GM21390 (cell line): Measurements from ENCODE around the gene DUSP7.

Experiments used
- ATAC-seq: cut with Tn5 transposase; IDR thresholded peaks from one replicate; pipeline ENCODE4 v1.9.1; 2021; ENCODE audit not compliant: unreplicated experiment

The DUSP7 gene

GRCh38 chr3:52056521-52056967 is at the start of gene DUSP7:
TSS of gene DUSP7 (minus strand) at chr3:52056571. CDS start at chr3:52056366, 205 bp downstream.
- ATAC-seq: peak; percentile 26

GRCh38 chr3:52104684-52105640 is 48.6 kb upstream of the DUSP7 start:
- no peak for ATAC-seq

GRCh38 chr3:52102934-52103333 is 46.6 kb upstream of the DUSP7 start:
- ATAC-seq: no peak

- no peak for ATAC-seq
Measured at GRCh38 chr3:52099001-52099401, 42.6 kb upstream of the DUSP7 start.

- no peak for ATAC-seq
Measured at GRCh38 chr3:52097851-52098507, 41.6 kb upstream of the DUSP7 start.

- no peak for ATAC-seq
Measured at GRCh38 chr3:52095990-52096775, 39.8 kb upstream of the DUSP7 start.

- ATAC-seq: no peak
Measured at GRCh38 chr3:52094571-52095485, 38.5 kb upstream of the DUSP7 start.

- no peak for ATAC-seq
Measured at GRCh38 chr3:52093756-52094545, 37.6 kb upstream of the DUSP7 start.

- no peak for ATAC-seq
Measured at GRCh38 chr3:52092891-52093290, 36.5 kb upstream of the DUSP7 start.

- no peak for ATAC-seq
Measured at GRCh38 chr3:52092271-52092660, 35.9 kb upstream of the DUSP7 start.

- ATAC-seq: no peak
Measured at GRCh38 chr3:52091586-52092270, 35.4 kb upstream of the DUSP7 start.

- ATAC-seq: no peak
Measured at GRCh38 chr3:52090933-52091468, 34.6 kb upstream of the DUSP7 start.

GRCh38 chr3:52090131-52090932 is 34.0 kb upstream of the DUSP7 start:
- no peak for ATAC-seq

- ATAC-seq: no peak
Measured at GRCh38 chr3:52089691-52090090, 33.3 kb upstream of the DUSP7 start.

GRCh38 chr3:52088445-52089367 is 32.3 kb upstream of the DUSP7 start:
- ATAC-seq: no peak

- no peak for ATAC-seq
Measured at GRCh38 chr3:52087731-52088130, 31.4 kb upstream of the DUSP7 start.
